Activated T-helper 1 cell treated with Interleukin-2 at 50 U/mL for 16 hours (primary cell): Measurements from ENCODE around the gene SLC10A7.

Experiments
- DNase-seq: peaks from one replicate; pipeline ENCODE4 v3.0.0-alpha.2; 2020; ENCODE audit warnings: low read depth

Gene SLC10A7, protein sequence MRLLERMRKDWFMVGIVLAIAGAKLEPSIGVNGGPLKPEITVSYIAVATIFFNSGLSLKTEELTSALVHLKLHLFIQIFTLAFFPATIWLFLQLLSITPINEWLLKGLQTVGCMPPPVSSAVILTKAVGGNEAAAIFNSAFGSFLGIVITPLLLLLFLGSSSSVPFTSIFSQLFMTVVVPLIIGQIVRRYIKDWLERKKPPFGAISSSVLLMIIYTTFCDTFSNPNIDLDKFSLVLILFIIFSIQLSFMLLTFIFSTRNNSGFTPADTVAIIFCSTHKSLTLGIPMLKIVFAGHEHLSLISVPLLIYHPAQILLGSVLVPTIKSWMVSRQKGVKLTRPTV

DNA sequence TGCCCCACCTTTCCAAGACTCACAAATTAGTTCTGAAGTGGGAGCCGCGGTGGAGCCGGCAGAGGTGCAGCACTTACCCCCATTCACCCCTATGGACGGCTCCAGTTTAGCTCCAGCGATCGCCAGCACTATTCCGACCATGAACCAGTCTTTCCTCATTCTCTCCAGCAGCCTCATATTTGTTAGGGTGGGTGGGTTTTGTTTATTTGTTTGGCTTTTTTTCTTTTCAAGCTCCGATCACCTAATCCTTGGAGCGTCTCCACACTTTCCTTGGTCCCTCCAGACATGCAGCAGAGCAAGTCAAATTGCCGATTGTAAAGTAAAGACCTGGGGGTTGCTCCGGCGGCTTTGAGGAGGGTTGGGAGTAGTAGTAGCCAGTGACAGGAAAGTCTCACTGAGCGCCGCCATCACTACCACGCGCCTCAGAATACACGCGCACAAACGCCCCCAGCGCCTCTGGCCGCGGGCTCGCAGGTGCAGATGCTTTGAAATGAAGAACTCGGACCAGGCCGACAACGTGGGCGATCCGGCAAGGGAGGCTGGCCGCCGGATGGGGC, at the start of gene SLC10A7:
Gene SLC10A7, minus strand, starts transcription at position 400 of the 557 bp plus-strand sequence. Its CDS starts 223 bp downstream, at position 177.
- DNase-seq: peak; percentile 46

DNA sequence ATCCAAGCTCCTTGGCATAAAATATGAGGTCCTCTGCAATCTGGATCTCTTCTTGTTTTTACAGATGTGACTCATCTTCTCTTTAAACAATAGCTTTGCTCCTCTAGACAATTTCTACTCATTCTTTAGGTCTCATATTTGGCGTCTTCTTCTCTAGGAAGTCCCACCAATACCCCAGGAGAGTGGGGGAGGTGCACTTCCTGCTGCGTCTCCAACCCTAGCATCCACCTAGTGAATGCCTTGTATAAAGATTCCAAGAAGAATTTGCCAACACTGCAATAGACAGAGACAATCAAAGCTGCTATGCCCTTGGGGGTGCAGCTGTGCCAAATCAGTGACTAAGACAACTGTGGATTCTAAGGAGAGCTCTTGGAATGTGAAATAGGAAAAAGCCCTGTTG, 45.7 kb upstream of the SLC10A7 start:
- DNase-seq: no peak

DNA sequence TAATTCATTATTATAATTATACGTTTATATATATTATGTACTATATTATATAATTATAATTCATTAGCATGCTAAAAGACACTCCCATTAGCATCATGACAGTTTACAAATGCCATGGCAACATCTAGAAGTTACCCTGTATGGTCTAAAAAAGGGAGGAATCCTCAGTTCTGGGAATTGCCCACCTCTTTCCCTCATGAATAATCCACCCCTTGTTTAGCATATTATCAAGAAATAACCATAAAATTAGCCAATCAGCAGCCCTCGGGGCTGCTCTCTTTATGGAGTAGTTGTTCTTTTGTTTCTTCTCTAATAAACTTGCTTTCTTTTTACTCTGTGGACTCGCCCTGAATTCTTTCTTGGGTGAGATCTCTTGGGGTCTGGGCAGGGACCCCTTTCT, 42.8 kb upstream of the SLC10A7 start:
- DNase-seq: no peak

- DNase-seq: no peak
Observed at GRCh38 chr4:146550161-146550560, 28.4 kb upstream of the SLC10A7 start.

- no peak for DNase-seq
Observed at GRCh38 chr4:146548443-146548842, 26.7 kb upstream of the SLC10A7 start.

- no peak for DNase-seq
Observed at GRCh38 chr4:146545102-146545501, 23.4 kb upstream of the SLC10A7 start.

DNA sequence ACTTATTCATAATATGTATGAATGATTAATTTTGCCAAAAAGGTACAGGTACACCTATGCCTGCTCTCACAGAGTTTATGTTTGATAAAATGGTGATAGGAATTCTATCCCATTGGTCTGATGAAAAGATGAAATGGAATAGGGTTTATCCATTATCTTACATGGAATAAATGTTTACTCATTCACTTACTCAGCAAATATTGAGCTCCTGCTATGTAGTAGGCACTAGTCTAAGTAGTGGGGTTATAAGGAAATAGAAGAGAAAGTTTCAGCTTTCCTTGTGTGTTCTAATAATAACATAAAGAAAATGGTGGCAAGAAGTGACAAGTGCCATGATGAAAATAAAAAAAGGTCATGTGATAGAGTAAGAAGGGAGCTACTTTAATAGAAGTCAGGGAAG, 12.4 kb upstream of the SLC10A7 start:
- DNase-seq: no peak

DNA sequence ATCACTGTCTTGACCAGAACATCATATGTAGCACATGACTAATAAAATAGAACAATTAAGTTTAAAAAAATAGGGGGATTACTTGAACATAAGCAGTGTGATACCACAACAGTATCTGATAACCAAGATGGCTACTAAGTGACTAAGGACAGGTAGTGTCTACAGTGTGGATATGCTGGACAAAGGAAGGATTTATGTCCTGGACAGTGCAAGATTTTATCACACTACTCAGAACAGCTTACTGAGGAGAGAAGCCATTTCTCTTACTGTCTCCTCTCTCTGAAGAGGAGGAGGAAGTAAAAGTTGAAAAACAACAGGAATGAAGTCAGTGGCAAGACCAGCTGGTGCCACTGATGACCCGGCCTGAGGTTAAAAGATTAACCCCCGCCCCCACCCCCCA, 4.0 kb upstream of the SLC10A7 start:
- no peak for DNase-seq

GRCh38 chr4:146524663-146525062, 2.9 kb upstream of the SLC10A7 start:
- no peak for DNase-seq

- no peak for DNase-seq
Observed at GRCh38 chr4:146522869-146523205, 1.1 kb upstream of the SLC10A7 start.

DNA sequence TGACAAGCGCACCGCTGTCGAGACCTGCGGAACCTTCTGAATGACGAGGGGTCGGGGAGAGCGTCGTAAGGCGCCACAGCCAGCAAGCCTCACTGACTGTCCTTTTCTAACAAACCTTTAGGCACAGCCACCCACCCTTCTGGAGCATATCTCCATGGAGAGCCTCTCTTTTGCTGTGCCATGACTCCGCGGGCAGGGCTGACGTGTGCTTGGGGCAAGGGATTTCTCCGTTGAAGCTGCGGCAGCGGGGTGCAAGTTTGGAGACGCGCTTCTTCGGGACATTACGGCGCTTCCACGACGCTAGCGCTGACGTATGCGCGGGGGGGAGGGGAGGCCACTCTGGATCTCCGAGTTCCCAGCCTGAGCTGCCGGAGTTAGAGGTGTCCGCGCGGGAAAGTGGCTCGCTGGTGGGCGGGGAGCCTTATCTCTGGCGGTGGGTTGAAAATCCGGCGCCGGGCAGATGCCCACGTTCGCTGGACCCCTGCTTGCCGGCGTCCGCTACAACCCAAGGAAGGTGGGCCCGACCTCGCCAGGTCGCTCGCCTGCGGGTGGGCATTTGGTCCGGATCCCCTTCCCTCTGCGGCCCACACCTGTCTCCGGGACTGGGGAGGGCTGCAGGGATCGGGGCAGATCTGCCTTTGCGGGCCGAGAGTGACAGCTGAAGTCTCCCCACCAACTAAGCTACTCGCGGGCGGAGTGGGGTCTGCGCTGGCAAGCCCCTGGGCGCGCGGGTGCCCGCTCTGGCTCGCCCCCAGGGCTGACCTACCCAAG, 543 bp upstream of the SLC10A7 start:
- DNase-seq: peak; percentile 67

DNA sequence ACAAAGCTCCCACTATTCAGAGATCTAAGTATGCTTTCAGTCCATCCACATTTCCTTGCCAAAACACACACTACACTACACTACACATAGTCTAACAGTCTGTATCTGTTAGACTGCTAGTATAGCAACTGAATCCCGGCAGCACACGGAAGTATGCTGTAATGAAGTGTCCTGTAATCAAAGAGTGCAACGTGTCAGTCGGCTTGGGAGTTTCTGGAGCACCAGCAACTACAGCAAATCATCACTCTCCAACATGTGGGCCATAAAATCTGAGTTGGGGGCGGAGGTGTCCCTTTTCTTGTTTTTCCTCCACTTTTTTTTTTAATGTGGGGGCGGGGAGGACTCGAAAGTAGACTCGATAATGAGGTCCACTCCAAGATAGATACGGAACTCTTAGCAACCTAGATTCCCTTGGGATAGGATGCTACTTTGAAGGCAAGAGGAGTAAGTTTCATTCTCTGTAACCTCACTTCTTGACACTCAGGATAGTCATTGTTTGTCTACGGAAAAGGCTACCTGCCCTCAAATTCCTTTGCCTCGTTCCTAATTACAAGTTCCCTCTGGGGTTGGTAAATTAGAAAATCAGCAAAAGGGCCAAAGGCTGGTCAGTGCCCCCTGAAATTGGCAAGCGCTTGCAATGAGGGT, 722 bp downstream of the SLC10A7 start:
- DNase-seq: no peak

GRCh38 chr4:146514651-146515357, 6.9 kb downstream of the SLC10A7 start:
- no peak for DNase-seq

- DNase-seq: no peak
Observed at GRCh38 chr4:146513548-146513947, 8.2 kb downstream of the SLC10A7 start.

- no peak for DNase-seq
Observed at GRCh38 chr4:146511381-146511780, 10.4 kb downstream of the SLC10A7 start.

GRCh38 chr4:146510942-146511341, 10.8 kb downstream of the SLC10A7 start:
- no peak for DNase-seq

GRCh38 chr4:146508229-146508939, 13.4 kb downstream of the SLC10A7 start:
- no peak for DNase-seq

- DNase-seq: no peak
Observed at GRCh38 chr4:146507632-146508031, 14.1 kb downstream of the SLC10A7 start.

DNA sequence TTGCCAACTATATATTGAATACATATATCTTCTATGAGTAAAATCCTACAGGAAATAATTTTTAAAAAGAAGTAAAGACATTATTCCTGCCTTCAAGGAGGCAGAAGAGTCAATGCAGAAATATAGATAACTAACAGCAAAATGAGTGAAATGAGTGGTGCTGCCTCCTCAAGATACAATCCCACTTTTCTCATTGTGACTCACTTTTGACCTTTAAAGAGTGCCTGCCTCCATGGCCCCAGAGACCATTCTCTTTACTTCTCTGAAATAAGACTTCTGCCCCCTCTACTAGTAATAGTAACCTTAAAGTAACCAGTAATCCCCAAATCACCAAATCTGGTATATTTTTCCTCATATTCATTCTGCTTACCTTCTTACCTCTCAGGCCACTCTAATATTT, 15.5 kb downstream of the SLC10A7 start:
- DNase-seq: no peak

DNA sequence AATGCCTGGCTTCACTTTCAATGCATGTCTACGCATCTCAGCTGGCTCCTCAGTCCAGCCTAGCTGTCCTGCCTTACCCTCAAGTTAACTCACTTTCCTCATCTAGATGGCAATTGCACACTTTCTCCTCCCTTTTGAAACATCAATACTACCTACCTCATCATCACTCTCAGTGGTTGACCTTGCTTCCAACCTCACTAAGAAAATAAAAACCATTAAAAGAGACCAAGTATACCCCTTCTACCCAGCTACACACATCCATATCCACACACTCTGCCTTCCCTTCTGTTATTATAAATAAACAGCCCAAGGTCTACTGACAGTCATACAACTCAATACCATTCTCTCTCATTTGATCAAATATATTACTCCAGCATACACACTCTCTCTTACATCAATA, 21.5 kb downstream of the SLC10A7 start:
- DNase-seq: no peak

DNA sequence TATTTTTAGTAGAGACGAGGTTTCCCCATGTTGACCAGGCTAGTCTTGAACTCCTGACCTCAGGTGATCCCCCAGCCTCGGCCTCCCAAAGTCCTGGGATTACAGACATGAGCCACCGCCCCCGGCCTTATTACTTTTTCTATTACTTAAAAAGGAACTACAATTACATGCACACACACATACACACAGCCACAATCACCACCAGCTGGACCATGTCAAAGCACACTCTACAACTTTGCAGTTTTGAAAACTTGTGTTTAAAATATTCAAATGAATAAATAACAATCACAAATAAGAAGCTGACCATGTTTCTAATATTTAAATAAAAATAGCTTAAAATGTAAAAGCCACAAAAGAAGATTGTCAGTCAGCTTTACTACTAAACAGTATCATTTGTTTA, 23.4 kb downstream of the SLC10A7 start:
- DNase-seq: no peak

DNA sequence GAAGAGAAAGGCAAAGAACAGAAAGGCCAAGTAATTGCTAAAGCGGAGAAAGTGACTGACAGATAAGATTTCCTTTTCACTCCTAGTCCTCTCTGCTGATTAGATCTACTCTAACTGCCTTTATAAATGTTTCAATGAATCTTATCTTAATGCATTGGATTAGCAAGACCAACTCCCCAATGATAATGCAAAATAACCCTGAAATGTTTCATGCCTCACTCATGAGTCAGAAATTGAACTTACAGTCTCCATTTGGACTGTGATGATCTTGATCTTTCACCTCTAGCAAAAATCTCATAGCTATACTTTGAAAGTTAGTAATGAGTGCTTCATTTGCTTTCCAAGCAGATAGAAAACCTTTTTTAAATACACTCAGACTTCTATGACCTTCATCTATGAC, 26.5 kb downstream of the SLC10A7 start:
- no peak for DNase-seq
